AG10803 (cell line): Measurements from ENCODE around the gene AFF1.
"Not testable (repeated sequence)": the region's sequence is repeated elsewhere in the genome, so short reads cannot be mapped to it uniquely, and the experiment has no call there.

Source experiments
- DNase-seq: peaks from one replicate; pipeline ENCODE4 v3.0.0; 2010; ENCODE audit warnings: low read depth
- H3K4me3 ChIP-seq: 2 replicates; pipeline ENCODE4 v1.5.1; 2011; ENCODE audit warnings: mild to moderate bottlenecking, low read length, control low read depth
- TF ChIP-seq, protein P1 (sequence below): conservative IDR thresholded peaks from 2 replicates; pipeline ENCODE4 v1.5.1; 2011; ENCODE audit warnings: mild to moderate bottlenecking, low read length, control low read depth, inconsistent platforms

Gene AFF1

DNA sequence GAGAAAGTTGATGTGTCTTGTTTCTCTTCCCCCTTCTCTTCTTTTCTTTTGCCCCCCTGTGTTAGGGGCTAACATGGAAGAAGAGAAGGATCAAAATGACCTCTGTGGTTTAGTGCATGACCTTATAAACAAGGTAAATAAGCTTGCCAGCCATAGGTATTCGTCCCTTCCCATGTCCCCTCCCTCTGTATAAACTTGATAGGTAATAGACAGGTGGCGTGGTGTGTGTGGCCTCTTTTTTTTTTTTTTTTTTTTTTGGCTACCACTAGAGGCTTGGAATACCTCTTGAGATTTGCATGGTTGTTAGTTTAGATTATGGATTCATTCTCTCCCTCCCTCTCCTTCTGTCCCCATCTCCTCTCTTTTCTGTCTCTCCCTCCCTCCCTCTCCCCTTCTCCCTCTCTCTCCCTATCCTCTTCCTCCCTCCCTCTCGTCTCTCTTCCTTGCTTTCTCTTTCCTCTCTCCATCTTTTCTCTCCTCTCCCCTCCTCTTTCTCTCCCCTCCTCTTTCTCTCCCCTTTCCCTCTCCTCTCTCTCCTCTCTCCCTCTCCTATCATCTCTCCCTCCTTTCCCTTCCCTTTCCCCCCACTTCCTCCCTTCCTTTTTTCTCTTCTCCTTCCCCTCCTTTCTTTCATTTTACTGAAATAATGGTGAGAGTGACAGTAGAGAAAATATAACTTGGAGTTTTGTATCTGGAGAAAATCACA, 134.4 kb downstream of the AFF1 start:
- no peak for DNase-seq
- TF ChIP-seq, protein P1, sequence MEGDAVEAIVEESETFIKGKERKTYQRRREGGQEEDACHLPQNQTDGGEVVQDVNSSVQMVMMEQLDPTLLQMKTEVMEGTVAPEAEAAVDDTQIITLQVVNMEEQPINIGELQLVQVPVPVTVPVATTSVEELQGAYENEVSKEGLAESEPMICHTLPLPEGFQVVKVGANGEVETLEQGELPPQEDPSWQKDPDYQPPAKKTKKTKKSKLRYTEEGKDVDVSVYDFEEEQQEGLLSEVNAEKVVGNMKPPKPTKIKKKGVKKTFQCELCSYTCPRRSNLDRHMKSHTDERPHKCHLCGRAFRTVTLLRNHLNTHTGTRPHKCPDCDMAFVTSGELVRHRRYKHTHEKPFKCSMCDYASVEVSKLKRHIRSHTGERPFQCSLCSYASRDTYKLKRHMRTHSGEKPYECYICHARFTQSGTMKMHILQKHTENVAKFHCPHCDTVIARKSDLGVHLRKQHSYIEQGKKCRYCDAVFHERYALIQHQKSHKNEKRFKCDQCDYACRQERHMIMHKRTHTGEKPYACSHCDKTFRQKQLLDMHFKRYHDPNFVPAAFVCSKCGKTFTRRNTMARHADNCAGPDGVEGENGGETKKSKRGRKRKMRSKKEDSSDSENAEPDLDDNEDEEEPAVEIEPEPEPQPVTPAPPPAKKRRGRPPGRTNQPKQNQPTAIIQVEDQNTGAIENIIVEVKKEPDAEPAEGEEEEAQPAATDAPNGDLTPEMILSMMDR: no peak
- H3K4me3 ChIP-seq: no peak overlapping the region

DNA sequence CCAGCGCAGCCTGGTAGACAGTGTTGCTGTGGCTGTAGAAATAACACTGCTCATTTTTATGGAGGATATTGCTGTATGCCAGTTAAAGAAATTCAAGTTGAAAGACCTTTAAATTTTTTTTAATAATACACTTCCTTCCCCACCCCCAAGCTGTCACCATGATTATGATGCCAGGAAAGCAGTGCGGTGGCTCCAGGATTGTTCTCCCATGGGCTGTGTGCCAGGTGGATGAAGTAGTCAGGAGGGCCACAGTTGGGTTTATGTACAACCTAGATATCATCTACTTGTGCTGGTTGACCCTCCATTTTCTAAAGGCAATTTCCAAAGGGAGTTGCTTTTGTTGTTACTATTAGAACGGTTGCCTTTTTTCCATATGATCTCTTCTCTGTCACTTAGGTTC, 136.6 kb downstream of the AFF1 start:
- DNase-seq: no peak
- H3K4me3 ChIP-seq: no peak overlapping the region
- TF ChIP-seq, protein P1: no peak

DNA sequence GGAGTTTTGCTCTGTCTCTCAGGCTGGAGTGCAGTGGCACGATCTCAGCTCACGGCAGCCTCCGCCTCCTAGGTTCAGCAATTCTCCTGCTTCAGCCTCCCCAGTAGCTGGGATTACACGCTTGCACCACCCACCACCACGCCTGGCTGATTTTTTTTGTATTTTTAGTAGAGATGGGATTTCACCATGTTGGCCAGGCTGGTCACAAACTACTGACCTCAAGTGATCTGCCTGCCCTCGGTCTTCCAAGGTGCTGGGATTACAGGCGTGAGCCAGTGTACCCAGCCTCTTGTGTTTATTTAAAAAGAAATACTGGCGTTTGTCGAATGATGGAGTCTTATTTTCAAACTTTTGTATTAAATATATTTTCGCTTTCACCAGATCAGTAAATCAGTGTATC, 137.7 kb downstream of the AFF1 start:
- DNase-seq, H3K4me3 ChIP-seq: not testable (repeated sequence)

DNA sequence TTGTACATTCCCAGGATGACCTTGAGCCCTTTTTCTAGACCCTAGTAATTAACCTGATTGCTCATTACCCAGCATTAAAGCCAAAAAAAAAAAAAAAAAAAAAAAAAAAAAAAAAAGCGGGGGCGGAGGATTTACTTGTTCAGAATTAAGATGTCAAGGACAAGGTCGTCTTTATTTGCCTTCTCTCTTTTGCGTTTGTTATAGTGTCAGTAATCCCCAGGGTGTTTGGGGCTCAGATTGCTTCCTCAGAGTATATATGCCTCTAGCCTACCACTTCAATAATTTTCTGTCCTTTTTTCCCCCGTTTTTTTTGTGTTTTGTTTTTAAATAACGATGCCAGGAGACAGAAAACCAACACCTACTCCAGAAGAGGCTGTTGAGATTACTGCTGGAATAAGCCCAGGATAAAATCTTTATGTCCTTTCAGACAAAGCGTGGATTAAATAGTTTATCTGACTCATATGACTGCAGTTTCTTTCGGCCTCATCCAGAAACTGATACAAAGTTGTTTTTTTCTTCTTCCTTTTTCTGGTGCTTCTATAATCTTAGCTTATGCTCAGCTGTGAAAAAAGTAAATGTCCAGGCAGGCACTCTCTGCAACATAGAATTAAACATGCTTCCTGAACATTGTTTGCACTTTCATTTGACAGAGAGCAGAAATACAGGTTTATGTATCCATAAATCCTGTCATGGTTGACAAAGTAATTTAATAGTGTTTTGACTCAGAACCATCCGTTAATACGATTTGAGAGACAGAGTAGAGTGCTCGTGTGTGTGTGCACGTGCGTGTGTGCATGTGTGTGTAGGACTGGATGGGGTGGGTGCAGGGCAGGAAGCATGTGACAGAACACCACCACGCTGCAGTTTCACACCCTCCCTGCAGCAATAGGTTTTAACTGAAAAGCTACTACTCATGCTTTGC, 138.6 kb downstream of the AFF1 start:
- no peak for DNase-seq
- TF ChIP-seq, protein P1: no peak

DNA sequence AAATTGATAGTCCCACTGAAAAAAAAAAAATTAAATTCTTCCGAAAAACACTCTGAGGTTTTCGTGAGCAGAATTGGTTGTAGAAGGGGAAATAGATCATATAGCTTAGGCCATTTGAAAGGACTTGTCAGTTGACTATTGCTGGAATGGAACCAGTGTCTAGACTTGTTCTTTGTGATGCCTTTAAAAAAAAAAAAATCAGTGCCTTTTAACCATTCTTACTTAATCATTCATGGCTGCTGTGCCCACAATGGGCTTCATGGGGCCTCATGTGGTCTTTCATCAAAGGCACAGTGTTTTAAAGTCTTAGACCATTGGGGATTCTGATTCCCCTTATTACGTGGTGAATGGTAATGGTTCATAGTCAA, 139.3 kb downstream of the AFF1 start:
- H3K4me3 ChIP-seq: no peak overlapping the region
- DNase-seq: no peak
- TF ChIP-seq, protein P1: no peak

More for the DNA sequence above, 138.6 kb downstream of the AFF1 start:
- H3K4me3 ChIP-seq: no peak overlapping the region

DNA sequence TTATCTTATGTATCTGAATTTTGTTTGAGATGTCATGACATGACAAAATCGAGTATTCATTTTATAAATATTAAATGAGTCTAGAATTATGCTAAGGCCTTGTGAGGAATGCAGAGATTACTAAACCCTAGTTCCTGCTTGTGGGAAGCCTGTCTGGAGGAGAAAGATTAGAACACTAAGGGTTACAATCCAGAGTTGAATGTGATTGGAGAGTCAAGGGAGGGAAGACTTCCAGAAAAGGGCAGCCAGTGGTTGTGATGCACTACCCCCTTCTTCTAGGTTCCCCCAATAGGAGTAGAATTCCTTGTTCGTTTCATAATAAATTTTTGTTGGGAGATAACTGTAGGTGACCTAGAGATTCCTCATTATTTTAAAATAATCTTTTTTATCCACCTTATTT, 141.1 kb downstream of the AFF1 start:
- no peak for DNase-seq
- TF ChIP-seq, protein P1: no peak
- H3K4me3 ChIP-seq: no peak overlapping the region

DNA sequence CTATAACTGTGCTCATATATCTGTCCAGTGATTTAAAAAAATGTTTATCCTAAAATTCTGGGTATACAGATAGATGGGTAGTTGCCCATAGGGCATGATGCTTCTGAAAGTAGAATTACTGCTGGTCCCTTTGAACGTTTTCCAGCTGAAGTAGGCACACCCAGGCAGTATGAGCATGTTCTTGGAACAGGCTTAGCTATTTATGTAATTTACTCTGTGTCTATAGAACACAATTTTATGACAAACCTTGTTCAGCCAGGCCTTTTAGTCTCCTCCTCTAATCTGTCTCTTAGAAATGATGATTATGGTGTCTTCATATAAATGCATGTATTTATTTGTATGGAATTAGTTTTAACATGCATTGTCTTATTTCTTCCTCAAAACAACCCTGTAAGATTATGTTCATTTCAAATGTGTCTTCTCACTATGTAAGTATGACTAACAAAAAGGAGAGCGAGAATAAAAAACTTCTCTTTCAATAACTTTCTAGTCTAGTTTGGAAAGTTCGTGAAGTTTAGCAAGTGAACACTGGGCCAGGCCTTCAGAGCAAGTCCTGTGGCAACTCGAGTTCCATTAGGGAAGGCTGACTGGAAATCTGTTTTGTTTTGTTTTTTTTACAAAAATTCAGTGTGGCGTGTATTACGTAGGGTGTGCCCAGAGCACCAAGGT, 142.0 kb downstream of the AFF1 start:
- no peak for DNase-seq
- TF ChIP-seq, protein P1: no peak
- H3K4me3 ChIP-seq: no peak overlapping the region
